Epithelial cell of proximal tubule (primary cell): Measurements from ENCODE around the gene CATSPERZ. TPM values are rescaled to one million over a fixed set of nuclear protein-coding genes. Genes with fewer than 3 reads are reported as not detected.

Experiments used
- DNase-seq: peaks from one replicate; pipeline ENCODE4 v3.0.0-alpha.2; 2011; ENCODE audit warnings: low read depth
- H3K4me3 ChIP-seq: 2 replicates; pipeline ENCODE4 v1.5.1; 2011; ENCODE audit warnings: low read depth, mild to moderate bottlenecking, low read length
- total RNA-seq: library from RNA; depleted of rRNA; stranded (reverse); fragments of >200 nt; gene quantifications from 2 replicates; pipeline ENCODE4 v1.2.3, GENCODE V29; 2015
- TF ChIP-seq, protein P1 (sequence below): conservative IDR thresholded peaks from 2 replicates; pipeline ENCODE4 v1.5.1; 2012; ENCODE audit warnings: low read depth, mild to moderate bottlenecking, low read length

CATSPERZ gene
- total RNA-seq, 1 donor from 2014 or later, result not detected

DNA sequence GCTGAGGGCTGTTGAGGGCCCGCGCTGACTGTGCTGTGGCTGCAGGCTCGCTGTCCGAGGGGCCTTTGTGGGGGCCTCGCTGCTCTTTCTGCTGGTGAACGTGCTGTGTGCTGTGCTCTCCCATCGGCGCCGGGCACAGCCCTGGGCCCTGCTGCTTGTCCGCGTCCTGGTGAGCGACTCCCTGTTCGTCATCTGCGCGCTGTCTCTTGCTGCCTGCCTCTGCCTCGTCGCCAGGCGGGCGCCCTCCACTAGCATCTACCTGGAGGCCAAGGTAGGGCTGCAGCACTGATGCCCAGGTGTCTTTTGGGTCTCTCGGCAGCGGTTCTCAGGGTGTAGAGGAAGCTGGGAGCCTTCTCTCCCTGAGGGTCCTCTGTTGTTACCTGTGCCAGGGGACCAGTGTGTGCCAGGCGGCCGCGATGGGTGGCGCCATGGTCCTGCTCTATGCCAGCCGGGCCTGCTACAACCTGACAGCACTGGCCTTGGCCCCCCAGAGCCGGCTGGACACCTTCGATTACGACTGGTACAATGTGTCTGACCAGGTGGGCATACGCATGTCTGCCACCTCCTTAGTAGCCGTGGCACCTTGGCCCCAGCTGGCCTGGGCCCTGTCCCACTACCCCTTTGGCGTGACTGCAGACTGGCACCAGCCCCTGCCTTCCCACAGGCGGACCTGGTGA, 12.3 kb upstream of the CATSPERZ start:
- H3K4me3 ChIP-seq, result no peak overlapping the region
- no peak for DNase-seq
- TF ChIP-seq, protein P1, sequence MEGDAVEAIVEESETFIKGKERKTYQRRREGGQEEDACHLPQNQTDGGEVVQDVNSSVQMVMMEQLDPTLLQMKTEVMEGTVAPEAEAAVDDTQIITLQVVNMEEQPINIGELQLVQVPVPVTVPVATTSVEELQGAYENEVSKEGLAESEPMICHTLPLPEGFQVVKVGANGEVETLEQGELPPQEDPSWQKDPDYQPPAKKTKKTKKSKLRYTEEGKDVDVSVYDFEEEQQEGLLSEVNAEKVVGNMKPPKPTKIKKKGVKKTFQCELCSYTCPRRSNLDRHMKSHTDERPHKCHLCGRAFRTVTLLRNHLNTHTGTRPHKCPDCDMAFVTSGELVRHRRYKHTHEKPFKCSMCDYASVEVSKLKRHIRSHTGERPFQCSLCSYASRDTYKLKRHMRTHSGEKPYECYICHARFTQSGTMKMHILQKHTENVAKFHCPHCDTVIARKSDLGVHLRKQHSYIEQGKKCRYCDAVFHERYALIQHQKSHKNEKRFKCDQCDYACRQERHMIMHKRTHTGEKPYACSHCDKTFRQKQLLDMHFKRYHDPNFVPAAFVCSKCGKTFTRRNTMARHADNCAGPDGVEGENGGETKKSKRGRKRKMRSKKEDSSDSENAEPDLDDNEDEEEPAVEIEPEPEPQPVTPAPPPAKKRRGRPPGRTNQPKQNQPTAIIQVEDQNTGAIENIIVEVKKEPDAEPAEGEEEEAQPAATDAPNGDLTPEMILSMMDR, result no peak

DNA sequence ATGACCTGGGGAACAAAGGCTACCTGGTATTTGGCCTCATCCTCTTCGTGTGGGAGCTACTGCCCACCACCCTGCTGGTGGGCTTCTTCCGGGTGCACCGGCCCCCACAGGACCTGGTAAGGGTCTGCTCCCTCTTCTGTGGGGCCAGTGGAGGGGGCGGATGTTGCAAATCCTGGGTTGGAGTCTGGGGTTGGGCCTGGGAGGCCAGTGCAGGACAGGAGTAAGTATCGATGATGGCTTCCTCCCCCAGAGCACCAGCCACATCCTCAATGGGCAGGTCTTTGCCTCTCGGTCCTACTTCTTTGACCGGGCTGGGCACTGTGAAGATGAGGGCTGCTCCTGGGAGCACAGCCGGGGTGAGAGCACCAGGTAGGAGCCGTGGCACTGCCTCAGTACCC, 11.8 kb upstream of the CATSPERZ start:
- H3K4me3 ChIP-seq, result no peak overlapping the region
- TF ChIP-seq, protein P1, result no peak
- DNase-seq, result no peak

DNA sequence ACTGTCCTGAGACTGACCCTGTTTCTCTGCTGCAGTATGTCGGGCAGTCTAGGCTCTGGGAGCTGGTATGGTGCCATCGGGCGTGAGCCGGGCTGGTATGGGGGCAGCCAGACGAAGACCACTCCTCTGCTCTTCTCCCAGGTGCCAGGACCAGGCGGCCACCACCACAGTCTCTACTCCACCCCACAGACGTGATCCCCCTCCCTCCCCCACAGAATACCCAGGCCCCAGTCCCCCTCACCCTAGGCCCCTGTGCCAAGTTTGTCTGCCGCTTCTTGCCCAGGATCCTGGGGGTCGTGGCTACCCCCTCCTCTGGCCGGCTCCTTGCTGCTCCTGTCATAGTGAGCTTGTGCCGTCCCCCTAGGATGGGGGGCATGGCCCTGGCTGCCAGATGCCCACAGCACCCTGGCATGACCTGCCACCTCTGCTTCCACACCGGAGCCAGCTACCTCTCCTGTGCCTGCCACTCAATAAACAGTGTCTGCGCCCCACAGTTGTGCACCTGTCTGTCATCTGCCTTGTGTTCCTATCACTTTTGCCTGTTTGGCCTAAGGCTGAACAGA, 11.1 kb upstream of the CATSPERZ start:
- TF ChIP-seq, protein P1, result no peak
- H3K4me3 ChIP-seq, result no peak overlapping the region
- DNase-seq, result no peak

DNA sequence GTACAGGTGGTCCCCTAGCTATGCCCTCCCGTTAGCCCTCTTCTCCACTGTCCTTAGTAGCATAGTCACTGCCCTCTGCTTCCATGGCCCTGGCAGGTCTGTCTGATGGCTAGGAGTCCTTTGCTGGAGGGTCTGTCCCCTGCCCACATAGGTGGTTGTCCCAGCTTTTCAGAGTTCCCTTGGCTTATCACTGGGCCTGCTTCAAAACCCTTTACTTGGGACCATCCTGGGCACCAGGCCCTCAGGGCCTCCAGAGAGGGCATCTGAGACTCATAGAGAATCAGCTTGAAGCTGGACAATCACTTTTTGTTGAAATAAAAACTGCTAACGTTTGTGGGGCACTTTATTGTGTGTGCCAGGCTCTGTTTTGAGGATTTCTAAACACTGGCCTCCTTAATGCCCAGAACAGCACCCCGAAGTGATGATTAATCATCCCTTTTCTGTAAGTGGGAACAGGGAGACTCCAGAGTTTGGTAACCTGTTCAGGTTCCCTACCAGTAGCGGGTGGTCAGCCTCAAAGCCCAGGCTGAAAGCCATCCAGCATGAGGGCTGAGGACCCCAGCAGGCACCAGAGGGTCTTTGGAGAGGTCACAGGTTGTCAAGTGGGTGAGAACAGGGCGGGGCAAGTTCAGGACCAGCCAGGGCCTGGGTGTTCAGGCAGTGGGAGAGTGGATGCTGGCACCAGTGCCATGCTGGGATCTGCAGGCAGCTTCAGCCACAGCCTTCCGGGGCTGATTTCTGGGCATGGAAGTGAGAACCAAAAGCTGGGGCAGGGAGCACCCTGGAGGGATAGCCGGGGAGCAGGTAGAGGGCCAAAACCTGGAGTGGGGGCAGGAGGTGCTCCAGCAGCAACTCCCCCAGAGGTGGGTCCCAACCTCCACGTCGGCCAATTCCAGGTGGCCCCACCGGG, 9.6 kb upstream of the CATSPERZ start:
- TF ChIP-seq, protein P1, result no peak
- H3K4me3 ChIP-seq, result no peak overlapping the region
- no peak for DNase-seq

DNA sequence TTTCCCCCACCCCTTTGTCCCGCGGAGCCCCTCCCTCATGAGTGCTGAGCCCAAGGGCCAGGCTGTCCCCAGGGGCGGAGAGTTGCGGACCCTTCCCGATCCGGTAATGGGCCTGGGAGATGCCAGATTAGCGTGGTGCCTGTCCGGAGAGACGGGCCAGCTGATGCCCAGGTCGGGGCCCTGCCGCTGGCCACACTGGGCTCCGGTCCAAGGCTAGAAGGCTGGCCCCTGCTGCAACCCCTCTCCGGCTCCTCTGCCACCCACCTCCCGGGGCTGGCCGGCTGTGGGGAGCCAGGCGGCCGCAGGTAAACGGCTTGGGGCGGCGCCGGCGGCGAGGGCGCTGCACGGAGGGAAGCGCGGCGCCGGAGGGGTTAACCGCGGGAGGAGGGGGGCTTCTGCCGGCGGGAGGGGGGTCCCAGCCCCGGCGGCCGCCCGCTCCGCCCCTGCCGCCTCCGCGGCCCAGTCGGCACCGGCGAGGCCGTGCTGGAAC, 8.9 kb upstream of the CATSPERZ start, which contains the start of gene KCNK4:
TSS of gene KCNK4 (plus strand) at position 41 of the 490 bp plus-strand sequence. CDS start 1,717 bp downstream, outside the sequence.
- no peak for DNase-seq

DNA sequence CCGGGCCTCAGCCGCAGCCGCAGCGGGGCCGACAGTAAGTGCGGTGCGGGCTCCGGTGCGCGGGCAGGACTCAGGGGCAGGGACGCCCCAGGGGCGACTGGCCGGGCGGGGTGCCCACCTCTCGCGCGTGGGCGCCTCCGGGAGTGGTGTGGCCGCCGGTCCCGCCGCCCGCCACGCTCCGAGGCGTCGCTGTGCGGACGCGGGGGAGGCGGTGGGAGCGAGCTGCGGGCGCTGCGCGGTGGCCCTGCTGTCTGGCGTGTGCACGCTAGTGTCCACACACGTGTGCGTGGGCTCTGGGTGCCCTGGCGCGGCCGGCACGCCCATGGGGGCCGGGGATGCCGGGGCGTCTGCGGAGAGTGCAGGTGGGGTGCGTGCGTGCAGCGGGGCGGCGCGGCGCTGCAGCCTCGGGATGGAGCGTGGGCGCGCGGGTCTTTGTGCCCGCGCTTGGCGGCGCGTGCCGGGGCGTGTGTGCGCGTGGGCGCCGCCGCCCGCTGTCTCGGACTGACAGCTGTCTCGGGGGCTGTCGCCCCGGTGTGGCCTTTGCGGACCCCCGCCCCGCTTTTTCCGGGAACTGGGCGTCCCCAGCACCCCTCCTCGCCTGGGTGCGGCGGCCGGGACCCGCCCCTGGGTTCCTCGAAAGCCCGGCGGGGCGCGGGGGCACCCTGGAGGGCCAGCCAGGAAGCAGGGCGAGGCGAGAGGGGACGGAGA, 8.3 kb upstream of the CATSPERZ start:
- no peak overlapping the region for H3K4me3 ChIP-seq
- DNase-seq, result no peak
- TF ChIP-seq, protein P1, result no peak

More for the DNA sequence above, 8.9 kb upstream of the CATSPERZ start, which contains the start of gene KCNK4:
- TF ChIP-seq, protein P1, result no peak
- H3K4me3 ChIP-seq, result no peak within 1 kb of the TSS
